ENCODE results near the gene COL20A1.

GRCh38 chr20:63293456-63293855 is 470 bp downstream of the COL20A1 start:
- TF ChIP-seq CTCF (IDR thresholded peaks at IDR 0.05) (no peak), ZFX (IDR thresholded peaks at IDR 0.05; ENCODE audit: borderline replicate concordance) (no peak)

All from 22Rv1 (cell line).